OCI-LY7 (cell line): ENCODE results near the gene ALG11.

ENCODE experiments used
- EZH2phosphoT487 ChIP-seq: fragments of 200-600 bp; sonication (generic); IDR thresholded peaks from 2 replicates; pipeline ENCODE4 v1.6.1; 2018; ENCODE audit warnings: low read depth, borderline replicate concordance, mild to moderate bottlenecking, mixed run types, antibody characterized with exemption, low read length, moderate library complexity, mixed read lengths
- TF ChIP-seq, protein P1 (sequence below): fragments of 200-600 bp; sonication (generic); conservative IDR thresholded peaks from 2 replicates; pipeline ENCODE4 v1.5.1; 2014; ENCODE audit warnings: mild to moderate bottlenecking, antibody characterized with exemption, low read length, moderate library complexity, mixed read lengths

DNA sequence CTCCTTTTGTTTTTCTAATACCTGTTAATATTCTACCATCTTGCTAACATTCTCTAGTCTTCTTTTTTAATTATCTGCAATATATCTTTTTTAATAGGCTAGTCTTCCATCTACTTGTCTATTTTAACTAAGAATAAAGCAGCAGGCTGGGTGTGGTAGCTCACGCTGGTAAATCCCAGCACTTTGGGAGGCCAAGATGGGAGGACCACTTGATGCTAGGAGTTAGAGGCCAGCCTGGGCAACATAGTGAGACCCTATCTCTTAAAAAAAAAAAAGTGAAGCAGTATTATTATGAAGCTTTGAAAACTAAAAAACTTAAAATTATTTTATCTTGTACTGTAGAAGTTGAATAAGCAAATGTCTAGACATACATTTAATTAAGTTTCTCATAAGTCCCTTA, 15.6 kb downstream of the ALG11 start:
- TF ChIP-seq, protein P1, sequence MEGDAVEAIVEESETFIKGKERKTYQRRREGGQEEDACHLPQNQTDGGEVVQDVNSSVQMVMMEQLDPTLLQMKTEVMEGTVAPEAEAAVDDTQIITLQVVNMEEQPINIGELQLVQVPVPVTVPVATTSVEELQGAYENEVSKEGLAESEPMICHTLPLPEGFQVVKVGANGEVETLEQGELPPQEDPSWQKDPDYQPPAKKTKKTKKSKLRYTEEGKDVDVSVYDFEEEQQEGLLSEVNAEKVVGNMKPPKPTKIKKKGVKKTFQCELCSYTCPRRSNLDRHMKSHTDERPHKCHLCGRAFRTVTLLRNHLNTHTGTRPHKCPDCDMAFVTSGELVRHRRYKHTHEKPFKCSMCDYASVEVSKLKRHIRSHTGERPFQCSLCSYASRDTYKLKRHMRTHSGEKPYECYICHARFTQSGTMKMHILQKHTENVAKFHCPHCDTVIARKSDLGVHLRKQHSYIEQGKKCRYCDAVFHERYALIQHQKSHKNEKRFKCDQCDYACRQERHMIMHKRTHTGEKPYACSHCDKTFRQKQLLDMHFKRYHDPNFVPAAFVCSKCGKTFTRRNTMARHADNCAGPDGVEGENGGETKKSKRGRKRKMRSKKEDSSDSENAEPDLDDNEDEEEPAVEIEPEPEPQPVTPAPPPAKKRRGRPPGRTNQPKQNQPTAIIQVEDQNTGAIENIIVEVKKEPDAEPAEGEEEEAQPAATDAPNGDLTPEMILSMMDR = no peak
- no peak for TF ChIP-seq EZH2phosphoT487
